Measurements from ENCODE around the gene PARD6B. TPM values are rescaled to one million over a fixed set of nuclear protein-coding genes. Genes with fewer than 3 reads are reported as not detected.
A peak's percentile ranks its signal among the peaks of the same experiment; 100 is the strongest.
"Not testable (repeated sequence)": the region's sequence is repeated elsewhere in the genome, so short reads cannot be mapped to it uniquely, and the experiment has no call there.

PARD6B gene
- total RNA-seq, 1 experiment from 2014 or later: 18.9 TPM

DNA sequence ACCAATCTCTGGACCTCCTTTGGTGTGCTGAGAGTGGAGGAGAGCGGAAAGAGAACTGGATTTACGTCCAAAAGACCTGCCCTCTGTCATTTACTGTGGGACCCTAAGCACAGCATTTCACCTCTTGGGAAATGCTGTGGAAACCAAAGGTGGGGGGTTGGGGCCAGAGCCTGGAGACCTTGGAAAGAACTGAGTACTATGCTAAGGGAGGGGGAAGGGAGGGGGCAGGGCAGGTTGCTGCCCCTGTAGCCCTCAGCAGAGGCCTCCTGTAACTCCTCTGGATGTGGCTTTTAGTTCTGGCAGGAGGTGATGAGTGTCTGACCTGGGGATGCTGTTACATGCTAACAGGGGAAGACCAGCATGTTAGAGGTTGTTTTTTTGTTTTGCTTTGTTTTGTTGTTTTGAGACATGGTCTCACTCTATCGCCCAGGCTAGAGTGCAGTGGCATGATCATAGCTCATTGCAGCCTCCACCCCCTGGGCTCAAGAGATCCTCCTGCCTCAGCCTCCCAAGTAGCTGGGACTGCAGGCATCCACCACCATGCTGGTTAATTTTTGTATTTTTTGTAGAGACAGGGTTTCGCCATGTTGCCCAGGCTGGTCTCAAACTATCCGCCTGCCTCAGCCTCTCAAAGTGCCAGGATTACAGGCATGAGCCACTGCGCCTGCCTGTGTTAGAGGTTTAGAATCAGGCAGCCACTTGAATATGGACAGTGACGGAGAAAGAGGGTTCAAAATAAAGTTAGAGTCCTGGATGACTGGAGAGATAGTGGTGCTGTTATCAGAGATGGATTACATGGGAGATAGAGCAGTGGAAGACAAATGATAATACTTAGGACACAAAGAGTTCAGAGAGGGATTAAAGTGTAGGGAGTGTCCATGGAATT lies 18.4 kb upstream of the PARD6B start:
- no peak for DNase-seq
- Histone ChIP-seq H3K4me3 (ENCODE audit: insufficient read depth, low read depth, low read length) (no peak overlapping the region), H3K36me3 (replicated peaks; ENCODE audit: control insufficient read depth, insufficient read depth, low read length) (no peaks in the 10 kb centered on the region)

DNA sequence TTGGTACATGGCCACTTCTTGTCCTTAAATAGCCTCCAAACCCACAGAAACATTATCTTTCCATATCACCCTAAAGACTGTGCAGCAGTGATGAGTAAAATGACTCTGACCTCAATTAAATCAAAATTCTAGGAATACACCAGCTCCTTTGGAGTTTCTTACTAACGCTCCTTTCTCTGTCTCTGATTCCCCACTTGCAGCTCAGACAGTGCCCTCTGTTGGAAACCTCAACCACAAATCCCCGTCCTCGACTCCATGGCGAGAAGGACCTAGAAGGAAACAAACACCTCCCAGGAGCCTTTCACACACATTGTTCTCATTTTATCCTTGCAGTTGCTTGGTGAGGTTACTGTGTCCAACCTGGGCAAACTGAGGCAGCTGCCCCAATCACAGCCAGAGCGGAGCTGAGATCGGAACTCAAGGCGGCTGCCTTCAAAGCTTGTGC lies 17.7 kb upstream of the PARD6B start:
- no peak overlapping the region for H3K4me3 ChIP-seq (ENCODE audit: insufficient read depth, low read depth, low read length)
- no peaks in the 10 kb centered on the region for H3K27me3 ChIP-seq (ENCODE audit: control insufficient read depth, insufficient read depth, low read length)
- H3K36me3 ChIP-seq (replicated peaks; ENCODE audit: control insufficient read depth, insufficient read depth, low read length): no peaks in the 10 kb centered on the region
- DNase-seq: peak; percentile 67

More for the DNA sequence above, 18.4 kb upstream of the PARD6B start:
- H3K27me3 ChIP-seq (ENCODE audit: control insufficient read depth, insufficient read depth, low read length): no peaks in the 10 kb centered on the region

DNA sequence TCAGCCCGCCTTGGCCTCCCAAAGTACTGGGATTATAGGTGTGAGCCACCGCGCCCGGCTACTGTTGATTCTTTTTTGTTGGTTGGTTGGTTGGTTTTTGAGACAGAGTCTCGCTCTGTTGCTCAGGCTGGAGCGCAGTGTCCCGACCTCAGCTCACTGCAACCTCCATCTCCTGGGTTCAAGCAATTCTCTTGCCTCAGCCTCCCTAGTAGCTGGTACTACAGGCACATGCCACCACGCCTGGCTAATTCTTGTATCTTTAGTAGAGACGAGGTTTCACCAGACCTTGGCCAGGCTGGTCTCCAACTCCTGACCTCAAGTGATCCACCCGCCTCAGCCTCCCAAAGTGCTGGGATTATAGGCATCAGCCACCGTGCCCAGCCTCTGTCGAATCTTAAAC lies 17.0 kb upstream of the PARD6B start:
- not testable (repeated sequence) for DNase-seq; H3K27me3 ChIP-seq (ENCODE audit: control insufficient read depth, insufficient read depth, low read length); H3K4me3 ChIP-seq (ENCODE audit: insufficient read depth, low read depth, low read length); H3K36me3 ChIP-seq (replicated peaks; ENCODE audit: control insufficient read depth, insufficient read depth, low read length)

DNA sequence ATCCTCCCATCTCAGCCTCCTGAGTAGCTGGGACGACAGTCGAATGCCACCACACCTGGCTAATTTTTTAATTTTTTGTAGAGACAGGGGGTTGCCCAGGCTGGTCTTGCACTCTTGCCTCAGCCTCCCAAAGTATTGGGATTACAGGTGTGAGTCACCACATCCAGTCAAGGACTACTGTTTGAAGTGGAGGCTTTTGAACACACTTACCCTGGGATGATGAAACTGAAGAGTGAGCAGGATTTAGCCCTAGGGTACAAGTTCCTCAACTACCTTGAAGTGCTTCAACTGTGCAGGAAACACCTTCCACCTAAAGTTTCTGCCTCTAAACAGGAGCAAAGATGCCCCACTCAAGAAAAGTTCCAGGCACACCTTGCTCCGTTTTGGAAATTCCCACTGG lies 15.7 kb upstream of the PARD6B start:
- DNase-seq: no peak
- no peaks in the 10 kb centered on the region for H3K27me3 ChIP-seq (ENCODE audit: control insufficient read depth, insufficient read depth, low read length)
- H3K4me3 ChIP-seq (ENCODE audit: insufficient read depth, low read depth, low read length): no peak overlapping the region
- H3K36me3 ChIP-seq (replicated peaks; ENCODE audit: control insufficient read depth, insufficient read depth, low read length): no peaks in the 10 kb centered on the region

DNA sequence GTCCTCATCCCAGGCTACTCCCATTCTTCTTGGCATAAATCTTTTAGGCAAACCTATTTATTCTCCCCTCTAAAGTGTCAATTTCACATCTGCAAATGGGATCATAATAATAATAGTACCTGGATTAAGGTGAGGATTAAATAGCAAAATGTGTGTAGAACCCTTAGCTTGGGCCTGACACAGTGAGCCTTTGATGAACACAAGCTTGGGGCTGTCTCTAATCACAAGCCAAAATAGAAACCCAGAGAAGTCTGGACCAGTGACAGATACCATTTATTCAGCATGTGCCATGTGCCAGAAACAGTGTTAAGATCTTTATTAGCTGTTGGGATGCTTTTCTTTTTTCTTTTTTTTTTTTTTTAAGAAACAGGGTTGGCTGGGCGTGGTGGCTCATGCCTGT lies 14.9 kb upstream of the PARD6B start:
- Histone ChIP-seq H3K36me3 (replicated peaks; ENCODE audit: control insufficient read depth, insufficient read depth, low read length) (no peaks in the 10 kb centered on the region), H3K27me3 (ENCODE audit: control insufficient read depth, insufficient read depth, low read length) (no peaks in the 10 kb centered on the region), H3K4me3 (ENCODE audit: insufficient read depth, low read depth, low read length) (no peak overlapping the region)
- no peak for DNase-seq

DNA sequence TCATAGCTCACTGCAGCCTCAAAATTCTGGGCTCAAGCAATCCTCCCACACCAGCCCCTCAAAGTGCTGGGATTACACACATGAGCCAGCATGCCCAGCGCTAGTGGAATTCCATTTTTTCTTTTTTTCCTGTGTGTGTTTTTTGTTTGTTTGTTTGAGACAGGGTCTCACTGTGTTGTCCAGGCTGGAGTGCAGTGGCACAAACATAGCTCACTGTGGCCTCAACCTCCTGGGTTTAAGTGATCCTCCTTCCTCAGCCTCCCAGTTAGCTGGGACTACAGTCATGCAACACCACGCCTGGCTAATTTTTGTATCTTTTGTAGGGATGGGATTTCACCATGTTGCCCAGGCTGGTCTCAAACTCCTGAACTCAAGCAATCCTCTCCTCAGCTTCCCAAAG lies 14.1 kb upstream of the PARD6B start:
- no peaks in the 10 kb centered on the region for H3K27me3 ChIP-seq (ENCODE audit: control insufficient read depth, insufficient read depth, low read length)
- no peak for DNase-seq
- no peaks in the 10 kb centered on the region for H3K36me3 ChIP-seq (replicated peaks; ENCODE audit: control insufficient read depth, insufficient read depth, low read length)
- H3K4me3 ChIP-seq (ENCODE audit: insufficient read depth, low read depth, low read length): no peak overlapping the region

DNA sequence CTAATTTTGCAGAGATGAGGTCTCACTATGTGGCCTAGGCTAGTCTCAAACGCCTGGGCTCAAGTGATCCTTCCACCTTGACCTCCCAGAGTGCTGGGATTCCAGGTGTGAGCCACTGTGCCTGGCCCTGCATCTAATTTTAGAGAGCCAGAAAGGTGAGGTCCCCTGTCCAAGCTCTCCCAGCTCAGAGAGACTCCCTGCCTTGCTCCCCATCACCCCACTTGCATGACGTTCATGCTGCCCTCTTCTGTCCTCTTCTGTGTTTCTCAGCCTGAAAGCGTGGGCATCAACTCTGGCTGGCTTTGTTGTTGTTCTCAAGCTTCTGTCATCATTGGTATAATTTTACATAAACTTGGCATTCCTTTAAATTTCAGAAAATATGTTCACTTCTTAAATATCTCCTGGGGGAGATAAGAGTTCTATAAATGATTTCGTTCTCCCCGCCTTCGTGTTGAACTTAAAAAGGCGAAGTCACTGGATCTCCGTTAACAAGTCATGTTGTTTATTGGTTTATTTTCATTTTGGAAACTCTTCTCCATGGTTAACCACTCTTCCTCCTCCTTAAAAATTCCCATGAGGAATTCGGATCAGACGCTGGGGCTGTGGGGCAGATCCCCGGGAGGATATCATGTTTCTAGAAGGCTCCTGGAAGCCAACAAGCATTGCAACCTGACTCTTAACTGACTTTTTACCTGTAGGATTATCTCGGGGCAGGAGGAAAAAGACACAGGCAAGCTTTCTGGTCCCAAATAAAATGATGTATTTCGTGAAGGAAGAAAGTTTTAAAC lies 13.2 kb upstream of the PARD6B start:
- H3K27me3 ChIP-seq (ENCODE audit: control insufficient read depth, insufficient read depth, low read length): no peaks in the 10 kb centered on the region
- no peak overlapping the region for H3K4me3 ChIP-seq (ENCODE audit: insufficient read depth, low read depth, low read length)
- no peaks in the 10 kb centered on the region for H3K36me3 ChIP-seq (replicated peaks; ENCODE audit: control insufficient read depth, insufficient read depth, low read length)
- DNase-seq: peak; percentile 54

DNA sequence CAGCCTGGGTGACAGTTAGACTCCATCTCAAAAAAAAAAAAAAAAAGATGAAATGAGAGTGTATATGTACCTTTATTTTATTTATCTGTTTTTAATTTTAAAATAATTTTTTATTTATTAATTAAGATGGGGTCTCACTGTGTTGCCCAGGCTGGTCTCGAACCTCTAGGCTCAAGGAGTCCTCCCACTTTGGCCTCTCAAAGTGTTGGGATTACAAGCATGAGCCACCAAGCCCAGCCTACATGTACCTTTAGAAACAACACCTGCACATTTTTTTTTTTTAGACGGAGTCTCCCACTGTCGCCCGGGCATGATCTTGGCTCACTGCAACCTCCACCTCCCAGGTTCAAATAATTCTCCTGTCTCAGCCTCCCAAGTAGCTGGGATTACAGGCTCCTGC lies 12.1 kb upstream of the PARD6B start:
- Histone ChIP-seq H3K36me3 (replicated peaks; ENCODE audit: control insufficient read depth, insufficient read depth, low read length) (no peaks in the 10 kb centered on the region), H3K4me3 (ENCODE audit: insufficient read depth, low read depth, low read length) (no peak overlapping the region), H3K27me3 (ENCODE audit: control insufficient read depth, insufficient read depth, low read length) (no peaks in the 10 kb centered on the region)
- no peak for DNase-seq

DNA sequence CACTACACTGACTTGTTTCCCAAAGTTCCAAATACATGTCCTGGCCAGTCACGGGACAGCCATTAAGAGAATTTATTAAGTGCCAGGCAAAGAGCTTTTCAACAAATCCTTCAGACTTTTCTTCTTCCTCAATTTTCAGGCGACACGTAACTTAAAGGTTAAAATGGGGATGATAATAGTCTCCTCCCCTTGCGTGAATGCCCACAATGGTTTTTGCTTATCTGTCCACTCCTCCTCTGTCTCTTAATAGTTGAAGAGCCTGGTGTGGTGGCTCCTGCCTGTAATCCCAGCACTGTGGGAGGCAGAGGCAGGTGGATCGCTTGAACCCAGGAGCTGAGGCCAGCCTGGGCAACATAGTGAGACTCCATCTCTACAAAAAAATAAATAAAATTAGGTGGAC lies 11.4 kb upstream of the PARD6B start:
- no peaks in the 10 kb centered on the region for H3K36me3 ChIP-seq (replicated peaks; ENCODE audit: control insufficient read depth, insufficient read depth, low read length)
- DNase-seq: no peak
- H3K4me3 ChIP-seq (ENCODE audit: insufficient read depth, low read depth, low read length): no peak overlapping the region
- H3K27me3 ChIP-seq (ENCODE audit: control insufficient read depth, insufficient read depth, low read length): no peaks in the 10 kb centered on the region

DNA sequence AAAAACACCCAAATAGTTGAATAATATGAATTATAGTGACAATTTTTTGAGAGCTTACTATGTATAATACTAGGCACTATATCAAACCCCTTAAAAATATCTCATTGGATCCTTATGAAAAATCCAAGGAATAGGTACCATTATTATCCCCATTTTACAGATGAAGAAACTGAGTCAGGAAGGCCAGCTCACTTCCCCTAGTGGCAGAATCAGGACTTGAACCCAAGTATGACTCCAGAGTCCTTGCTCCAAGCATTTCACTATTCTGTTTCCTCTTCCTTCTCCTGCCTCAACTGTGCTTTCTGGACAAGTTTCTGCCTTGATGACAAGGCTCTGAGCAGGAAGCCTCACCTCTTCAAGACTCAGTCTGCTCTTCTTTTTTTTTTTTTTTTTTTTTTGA lies 10.8 kb upstream of the PARD6B start:
- Histone ChIP-seq H3K4me3 (ENCODE audit: insufficient read depth, low read depth, low read length) (no peak overlapping the region), H3K27me3 (ENCODE audit: control insufficient read depth, insufficient read depth, low read length) (no peaks in the 10 kb centered on the region), H3K36me3 (replicated peaks; ENCODE audit: control insufficient read depth, insufficient read depth, low read length) (no peaks in the 10 kb centered on the region)
- DNase-seq: no peak

DNA sequence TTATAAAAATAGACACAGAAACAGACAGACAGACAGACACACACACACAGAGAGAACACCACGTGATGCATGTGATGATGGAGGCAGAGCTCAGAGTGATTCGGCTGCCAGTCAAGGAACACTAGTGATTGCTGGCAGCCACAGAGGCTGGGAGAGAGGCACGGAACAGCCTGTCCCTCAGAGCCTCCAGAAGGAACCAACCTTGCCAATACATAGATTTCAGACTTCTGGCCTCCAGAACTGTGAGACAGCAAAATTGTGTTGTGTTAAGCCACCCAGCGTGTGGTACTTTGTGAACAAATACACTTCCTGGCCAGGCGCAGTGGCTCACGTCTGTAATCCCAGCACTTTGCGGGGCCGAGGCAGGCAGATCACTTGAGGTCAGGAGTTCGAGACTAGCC lies 9.5 kb upstream of the PARD6B start:
- Histone ChIP-seq H3K27me3 (ENCODE audit: control insufficient read depth, insufficient read depth, low read length) (no peaks in the 10 kb centered on the region; the same call in 1 of the 2 replicates), H3K4me3 (ENCODE audit: insufficient read depth, low read depth, low read length) (no peak overlapping the region), H3K36me3 (replicated peaks; ENCODE audit: control insufficient read depth, insufficient read depth, low read length) (no peaks in the 10 kb centered on the region)
- DNase-seq: no peak

DNA sequence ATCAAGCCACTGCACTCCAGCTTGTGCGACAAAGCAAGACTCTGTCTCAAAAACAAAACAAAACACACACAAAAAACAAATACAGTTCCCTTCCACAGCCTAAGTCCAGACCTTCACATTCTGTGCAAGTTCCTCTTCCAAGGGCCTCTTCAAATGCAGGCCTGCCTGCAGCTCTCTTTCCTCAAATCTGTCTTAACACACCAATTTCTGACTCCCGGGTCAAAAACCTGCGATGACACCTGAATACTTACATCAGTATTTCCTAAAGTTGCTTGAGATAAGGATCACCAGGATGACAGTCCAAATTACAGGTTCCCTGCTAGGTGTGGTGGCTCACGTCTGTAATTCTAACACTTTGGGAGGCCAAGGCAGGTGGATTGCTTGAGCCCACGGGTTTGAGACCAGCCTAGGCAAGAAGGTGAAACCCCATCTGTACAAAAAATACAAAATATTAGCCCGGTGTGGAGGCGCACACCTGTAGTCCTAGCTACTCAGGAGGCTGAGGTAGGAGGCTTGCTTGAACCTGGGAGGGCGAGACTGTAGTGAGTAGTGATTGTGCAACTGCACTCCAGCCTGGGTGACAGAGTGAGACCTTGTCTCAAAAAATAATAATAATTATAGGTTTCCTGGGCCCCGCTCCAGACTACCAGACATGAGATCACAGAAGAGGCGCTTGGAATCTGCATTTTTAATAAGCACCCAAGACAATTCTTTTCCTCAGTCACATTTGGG lies 8.8 kb upstream of the PARD6B start:
- Histone ChIP-seq H3K4me3 (ENCODE audit: insufficient read depth, low read depth, low read length) (no peak overlapping the region), H3K36me3 (replicated peaks; ENCODE audit: control insufficient read depth, insufficient read depth, low read length) (no peaks in the 10 kb centered on the region), H3K27me3 (ENCODE audit: control insufficient read depth, insufficient read depth, low read length) (no peaks in the 10 kb centered on the region; the same call in 1 of the 2 replicates)
- no peak for DNase-seq

DNA sequence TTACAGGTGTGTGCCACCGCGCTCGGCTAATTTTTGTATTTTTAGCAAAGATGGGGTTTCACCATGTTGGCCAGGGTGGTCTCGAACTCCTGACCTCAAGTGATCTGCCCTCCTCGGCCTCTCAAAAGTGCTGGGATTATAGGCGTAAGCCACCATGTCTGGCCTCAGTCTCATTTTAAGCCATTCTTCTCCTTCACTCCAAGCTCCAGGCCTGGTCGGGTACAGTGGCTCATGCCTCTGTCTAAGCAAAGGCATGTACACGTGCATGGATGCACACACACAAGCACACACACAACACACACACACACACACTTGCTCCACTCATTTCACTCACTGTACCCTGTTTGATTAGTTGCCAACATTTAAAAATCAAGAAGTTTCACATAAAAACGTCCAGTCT lies 7.7 kb upstream of the PARD6B start:
- DNase-seq: no peak

DNA sequence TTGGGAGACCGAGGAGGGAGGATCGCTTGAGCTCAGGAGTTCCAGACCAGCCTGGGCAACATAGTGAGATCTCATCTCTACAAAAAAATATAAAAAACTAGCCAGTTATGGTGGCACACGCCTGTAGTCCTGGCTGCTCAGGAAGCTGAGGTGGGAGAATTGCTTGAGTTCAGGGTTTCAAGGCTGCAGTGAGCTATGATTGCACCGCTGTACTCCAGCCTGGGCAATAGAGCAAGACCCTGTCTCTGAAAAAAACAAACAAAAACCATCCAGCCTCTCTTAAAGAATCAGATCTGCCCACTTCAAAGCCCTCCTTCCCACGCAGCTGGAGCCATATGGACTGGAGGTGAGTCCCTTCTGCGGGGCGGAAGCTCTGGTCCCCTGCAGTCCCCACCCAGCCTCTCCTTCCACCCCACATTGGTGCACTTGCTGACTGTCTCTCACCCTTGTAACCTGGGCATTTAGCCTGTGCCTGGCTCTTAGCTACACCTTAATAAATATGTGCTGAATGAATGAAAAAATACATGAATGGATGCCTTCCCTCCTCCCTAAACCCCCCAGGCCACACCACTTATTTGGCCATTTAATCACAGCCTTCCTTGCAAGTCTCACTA lies 7.2 kb upstream of the PARD6B start:
- no peak for DNase-seq
- H3K4me3 ChIP-seq (ENCODE audit: insufficient read depth, low read depth, low read length): no peak overlapping the region
- no peaks in the 10 kb centered on the region for H3K36me3 ChIP-seq (replicated peaks; ENCODE audit: control insufficient read depth, insufficient read depth, low read length)

More for the DNA sequence above, 7.7 kb upstream of the PARD6B start:
- no peaks in the 10 kb centered on the region; the same call in 1 of the 2 replicates for H3K27me3 ChIP-seq (ENCODE audit: control insufficient read depth, insufficient read depth, low read length)
- no peak overlapping the region for H3K4me3 ChIP-seq (ENCODE audit: insufficient read depth, low read depth, low read length)
- H3K36me3 ChIP-seq (replicated peaks; ENCODE audit: control insufficient read depth, insufficient read depth, low read length): no peaks in the 10 kb centered on the region

More for the DNA sequence above, 7.2 kb upstream of the PARD6B start:
- no peaks in the 10 kb centered on the region; the same call in 1 of the 2 replicates for H3K27me3 ChIP-seq (ENCODE audit: control insufficient read depth, insufficient read depth, low read length)

All from H7 (cell line).